ELF-1 (cell line): ENCODE results near the gene TCF4.

Experiments used
- DNase-seq: peaks from one replicate; pipeline ENCODE4 v3.0.0-alpha.2; 2016; ENCODE audit warnings: low read depth, low spot score

Gene TCF4

DNA sequence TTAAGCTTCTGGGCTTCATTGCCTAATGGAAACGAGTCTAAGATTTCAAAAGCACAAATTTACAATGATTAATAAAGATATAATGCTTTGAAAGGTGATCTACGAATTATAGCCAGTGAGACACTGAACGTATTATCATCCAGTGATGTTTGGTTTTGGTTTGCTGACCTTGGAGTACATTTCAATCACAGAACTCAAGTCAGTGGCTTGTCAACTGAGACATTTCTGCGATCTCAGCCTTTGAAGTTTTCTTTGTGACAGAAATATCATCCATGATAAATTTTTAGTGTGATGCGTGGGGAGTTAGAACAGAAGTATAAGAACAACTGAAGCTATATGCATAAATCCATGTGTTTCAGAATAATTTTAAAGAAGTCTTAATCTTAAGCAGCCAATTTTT lies 263.8 kb downstream of the TCF4 start:
- no peak for DNase-seq

DNA sequence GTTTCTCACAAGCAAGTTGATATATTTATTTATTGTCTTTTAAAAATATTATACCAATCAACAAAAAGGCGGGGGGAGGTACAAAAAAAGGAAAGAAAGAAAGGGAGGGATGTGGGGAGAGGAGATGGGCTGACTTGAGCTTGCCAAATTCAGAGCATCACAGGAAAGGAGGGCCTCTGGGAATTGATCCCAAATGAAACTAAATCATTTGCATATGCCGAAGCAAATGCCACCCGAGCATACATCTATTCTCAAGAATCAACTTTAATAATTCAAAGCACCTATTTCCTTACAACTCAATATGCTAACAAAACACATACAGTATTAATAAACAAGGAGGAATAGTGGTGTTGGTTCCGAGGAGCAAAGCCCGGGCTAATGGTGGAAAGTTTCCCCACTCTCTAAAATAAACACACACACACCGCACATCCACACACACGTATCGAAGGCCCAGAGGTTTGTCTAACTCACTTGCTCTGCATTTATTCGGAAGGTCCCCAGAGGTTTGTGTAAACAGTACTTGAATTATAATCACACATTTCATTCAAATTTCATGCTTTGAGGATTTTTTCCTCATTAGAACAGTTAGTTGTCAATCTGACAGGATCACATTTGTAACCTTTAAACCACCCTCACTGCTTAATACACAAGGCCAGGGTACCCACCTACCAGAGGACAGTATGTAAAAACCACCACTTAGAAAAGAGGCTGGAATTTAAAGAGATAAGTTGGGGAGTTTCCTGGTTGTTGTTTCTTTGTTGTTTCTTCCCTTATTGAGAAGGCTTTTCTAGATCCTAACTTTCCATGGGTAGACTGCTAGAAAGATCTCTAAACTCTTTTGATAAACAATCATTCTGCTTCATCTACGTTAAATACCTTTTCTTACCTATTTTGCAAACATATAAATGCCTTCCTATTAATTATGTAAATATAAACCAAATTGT lies 264.7 kb downstream of the TCF4 start:
- DNase-seq: no peak

DNA sequence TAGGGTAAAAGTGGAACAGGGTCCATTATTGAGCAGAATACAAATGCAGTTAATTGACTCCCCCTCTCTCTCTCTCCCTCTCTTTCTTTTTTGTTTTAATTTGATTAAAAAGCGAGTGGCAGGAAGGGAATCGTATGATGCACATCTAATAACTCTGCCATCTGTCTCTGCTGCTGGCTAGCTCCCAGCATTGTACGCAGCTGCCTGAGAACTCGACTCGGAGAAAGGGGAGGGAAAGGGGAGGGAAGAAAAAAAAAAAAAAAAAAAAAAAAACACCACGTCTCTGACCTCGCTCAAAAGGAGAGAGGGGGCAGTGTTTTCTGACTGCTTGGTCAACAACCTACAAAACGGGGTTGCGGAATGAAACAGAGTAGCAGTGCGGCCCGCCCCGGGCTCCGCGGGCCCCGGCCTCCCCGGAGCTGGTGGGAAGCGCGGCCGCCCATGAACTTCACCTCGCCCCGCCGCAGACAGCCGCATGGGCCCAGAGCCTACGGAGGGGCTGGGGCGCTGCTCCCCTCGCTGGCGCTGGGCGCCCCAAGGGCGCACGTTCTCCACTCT lies 265.7 kb downstream of the TCF4 start:
- DNase-seq: peak; percentile 90

DNA sequence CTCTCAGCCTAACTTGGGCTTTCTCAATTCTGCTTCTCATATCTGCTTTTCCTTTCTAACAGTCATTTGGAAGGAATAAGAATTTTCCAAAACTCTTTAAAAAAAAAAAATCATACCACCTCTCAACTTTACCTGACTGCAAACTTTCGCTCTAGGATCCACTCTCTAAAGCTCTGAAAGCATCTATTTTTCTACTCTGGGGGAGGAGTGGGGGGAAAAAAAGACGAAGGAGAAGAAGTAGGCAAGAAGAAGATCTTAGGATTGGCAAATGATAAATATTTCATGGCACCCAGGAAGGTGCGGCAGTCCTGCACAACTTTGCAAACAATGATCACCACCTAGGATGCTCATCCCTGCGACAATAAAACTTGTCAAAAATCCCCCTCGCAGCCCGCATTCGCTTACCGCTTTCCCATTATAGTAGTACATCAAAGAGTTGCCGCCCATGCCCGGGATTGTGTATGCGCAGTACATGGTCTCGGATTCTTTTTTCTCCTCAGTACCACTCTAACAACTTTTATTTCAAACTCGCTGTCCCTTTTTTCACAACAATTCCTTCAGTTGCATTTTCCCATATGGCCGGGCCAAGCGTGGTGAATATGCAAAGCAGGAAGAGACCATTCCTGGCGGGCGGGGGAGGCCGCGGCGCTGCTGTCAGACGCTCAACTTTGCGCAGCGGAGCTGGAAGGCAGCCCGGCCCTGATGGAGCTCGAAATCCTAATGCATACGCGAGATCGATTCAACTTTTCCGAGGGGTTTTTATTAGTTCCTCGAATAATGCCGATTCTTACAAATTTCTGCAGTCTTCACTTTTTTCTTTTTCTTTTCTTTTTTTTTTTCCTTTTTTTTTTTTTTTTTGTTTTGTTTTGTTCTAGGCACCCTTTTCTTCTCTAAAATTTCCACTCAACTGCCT lies 266.5 kb downstream of the TCF4 start:
- DNase-seq: peak; percentile 86

DNA sequence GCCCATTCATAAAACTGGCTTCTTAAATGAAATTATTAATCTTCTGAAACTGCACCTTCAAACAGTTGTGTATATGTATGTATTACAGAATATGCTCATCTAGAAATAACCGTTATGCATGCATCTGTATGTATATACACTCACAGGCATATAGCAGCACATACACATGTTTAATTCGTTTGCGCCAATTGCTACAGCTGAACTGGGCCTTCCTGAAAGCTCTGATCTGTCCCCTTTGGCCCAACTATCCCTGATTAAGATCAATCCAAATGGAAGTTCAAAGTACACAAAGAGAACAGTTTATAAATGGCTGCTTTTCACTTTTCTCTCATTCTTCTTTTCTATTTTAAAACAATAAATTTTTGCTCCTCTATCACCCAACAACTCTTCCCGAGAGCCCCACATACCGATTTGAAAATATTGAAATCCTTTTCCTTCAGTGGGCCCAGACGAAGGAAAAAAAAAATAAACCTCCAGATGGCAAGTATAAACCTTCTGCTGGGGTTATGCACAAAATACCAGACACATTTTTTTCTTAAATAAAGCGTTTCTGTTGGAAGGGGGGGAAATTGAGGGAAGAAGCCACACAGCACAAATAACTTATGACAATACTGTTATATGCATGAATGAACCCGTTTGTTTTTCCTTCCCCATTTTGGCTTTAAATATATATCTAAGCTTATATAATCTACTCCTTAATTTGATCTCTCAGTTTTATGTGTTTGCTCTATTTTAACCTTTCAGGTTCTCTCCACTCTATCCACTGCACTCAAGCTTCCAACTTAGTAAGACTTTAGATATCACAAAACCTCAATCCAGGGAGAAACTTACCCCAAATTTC lies 267.3 kb downstream of the TCF4 start:
- no peak for DNase-seq

DNA sequence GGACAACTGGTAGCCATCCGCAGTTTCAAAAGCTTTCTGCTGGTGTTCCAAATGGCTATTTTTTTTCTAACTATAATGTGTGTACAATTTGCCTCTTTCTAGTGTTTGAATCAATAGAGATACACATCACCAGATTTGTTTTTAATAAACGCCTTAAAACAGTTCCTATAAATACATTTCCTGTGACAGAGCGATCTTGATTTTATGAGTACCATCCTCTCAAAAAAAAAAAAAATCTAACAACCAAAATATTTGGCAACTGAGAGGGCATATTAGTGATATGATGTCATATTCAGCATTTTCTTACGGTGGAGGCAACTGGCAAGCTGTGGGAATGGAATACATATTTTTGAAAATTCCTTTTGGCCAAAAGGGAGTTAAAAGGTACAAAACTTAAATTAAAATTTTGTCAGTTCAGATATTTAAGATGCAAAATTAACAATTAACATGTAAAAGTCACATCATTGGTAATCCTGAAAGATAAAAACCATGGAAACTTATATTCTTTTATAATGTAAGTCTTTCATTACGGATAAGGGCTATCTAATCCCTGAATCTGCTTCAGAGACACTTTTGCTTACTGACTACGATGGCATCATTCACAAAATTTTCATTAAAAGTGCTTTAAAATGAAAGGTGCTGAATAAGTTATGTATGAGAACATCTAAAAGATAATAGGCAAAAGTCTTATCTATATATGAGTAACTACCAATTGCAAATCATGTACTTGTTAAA lies 268.4 kb downstream of the TCF4 start:
- DNase-seq: no peak

DNA sequence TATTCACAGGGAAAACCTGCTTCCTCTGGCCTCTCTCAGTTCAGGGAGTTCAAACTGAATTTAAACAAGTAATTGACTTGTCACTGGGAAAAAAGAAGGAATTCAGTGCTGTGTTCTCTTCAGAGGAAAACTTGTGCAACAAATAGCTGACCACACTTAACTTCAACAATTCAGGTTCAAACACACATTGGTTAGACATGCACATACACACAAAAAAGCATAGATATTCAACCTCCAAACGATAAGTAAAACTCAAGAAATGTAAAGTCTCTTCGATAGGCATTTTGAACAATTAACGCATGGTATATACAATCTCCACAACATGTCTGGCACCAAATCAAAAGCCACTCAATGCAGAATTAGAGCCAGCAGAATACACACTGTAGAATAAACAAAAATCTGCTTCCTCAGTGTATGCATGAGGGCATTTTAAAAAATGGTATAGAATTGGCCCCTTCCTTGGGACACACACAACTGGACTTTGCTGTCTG lies 269.0 kb downstream of the TCF4 start:
- no peak for DNase-seq

DNA sequence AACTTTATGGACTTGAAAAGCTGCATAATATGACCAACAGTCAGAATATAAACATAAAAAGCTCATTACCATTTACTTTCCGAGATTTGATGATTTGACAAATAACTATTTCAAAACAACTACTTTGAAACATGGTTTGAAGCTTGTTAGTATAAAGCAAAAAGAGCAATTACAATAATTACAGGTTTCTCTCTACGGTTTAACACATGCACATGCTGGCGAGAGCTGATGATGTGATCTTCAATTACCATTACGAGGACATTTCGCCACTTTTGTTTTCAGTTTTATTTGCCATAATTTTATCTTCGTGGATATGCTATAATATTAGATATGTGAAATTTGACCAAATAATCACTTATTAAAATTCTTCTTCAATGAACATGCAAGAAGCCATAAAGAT lies 270.1 kb downstream of the TCF4 start:
- DNase-seq: no peak

DNA sequence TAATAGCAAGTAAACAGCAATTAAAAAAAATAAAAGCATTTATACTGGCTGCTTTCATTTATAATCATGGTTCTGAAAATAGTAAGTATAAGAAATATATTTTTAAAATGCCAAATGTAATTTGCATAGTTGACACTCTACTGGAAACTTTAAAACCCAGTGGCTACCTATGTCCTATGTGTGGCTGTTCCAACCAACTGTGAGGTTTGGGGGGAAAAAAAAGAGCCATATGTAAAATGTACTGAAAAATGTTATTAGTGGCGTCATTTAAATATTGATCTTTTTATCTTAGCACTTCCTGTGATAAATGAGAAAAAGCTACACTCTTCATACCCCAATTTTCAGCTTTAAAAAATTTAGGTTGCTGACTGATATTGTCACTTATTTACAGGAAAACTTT lies 270.7 kb downstream of the TCF4 start:
- no peak for DNase-seq

DNA sequence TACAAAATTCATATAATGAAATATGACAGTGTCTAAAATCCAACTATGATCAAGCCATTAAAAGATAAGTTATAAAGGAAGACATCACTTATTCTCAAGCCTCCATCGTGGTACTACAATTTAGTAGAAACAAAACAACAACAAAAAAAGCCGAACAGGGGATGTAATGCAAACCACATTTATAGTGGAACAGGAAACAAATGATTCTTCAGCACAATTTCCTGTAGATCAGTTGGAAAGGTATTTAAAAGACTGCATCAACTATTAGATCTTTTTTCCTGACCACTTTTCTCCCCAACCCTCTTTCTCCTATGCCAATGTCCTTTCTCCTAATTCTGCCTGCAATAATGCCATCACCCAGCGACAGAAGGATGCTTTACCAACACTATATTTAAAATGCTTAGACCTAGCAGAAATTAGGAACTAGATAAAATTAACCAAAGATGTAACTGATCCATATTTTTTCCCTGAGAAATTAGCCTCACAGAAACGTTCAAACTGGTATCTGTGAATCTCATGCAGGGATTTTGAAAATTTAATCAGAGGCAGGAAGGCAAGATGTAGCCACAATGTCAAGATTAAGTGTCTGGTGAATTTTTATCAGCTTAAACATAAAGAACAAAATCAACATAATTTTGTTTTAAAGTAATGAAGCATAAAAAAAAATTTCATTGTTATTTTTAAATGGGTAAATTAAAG lies 271.4 kb downstream of the TCF4 start:
- DNase-seq: no peak

DNA sequence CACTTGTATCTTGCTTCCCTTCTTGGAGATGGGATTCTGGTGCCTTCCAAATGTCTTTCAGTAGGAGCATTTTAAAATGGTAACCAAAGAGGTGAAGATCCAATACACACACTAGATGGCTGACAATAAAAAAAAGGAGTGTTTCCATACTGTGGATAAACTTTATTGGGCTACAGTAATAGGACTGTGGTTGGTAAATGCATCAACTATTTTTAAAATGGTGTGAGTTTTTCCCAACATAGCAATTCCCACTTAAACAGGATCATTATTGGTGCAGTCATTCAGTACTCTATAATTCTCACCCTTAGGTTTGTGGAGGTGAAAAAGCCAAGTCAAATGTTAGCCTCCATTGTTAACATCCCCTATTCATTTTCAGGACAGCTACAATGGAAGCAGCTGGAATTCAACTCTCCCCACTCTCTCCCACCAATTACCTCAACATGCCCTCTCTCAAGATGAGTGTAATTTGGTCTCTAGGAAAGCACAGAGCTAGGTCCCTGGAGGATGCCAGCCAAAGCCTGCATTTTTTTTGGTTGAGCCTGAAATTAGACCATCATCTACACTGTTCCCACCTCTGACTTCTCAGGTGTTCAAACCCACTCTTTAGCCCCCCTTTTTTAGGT lies 273.3 kb downstream of the TCF4 start:
- DNase-seq: no peak

DNA sequence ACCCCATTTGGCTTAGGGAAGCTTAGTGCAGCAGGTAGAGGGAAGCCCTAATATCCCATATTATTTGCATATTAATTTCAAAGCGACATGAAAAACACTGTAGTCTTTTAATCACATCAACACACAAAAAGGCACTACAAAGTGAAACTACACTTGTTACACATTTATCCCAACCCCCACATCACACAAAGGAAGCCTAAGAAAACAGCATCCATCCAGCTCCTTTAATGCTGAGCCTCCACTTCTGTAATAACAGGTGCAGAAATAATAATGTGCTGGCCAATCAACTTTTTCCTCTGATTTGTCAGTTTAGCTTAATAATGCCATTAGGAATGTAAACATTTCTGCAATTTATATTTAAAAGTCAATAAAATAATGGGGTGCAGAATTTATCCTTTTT lies 274.0 kb downstream of the TCF4 start:
- DNase-seq: no peak

DNA sequence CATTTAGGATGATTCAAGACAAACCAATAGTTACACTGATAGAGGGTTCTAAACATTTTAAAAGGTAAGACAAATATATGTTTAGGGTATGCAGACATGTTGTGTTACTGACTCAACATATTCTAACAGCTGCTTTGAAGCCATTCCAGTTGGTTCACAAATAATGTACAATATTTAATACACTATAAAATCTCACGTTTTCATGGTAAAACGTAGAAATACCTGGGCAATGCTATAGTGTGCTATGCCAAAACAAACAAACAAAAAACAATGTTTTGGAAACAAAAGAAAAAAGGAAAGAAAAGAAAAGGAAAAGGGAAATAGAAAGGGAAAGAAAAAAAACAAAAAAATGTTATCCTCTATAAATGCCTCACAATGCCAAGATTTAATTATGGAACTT lies 277.1 kb downstream of the TCF4 start:
- no peak for DNase-seq

DNA sequence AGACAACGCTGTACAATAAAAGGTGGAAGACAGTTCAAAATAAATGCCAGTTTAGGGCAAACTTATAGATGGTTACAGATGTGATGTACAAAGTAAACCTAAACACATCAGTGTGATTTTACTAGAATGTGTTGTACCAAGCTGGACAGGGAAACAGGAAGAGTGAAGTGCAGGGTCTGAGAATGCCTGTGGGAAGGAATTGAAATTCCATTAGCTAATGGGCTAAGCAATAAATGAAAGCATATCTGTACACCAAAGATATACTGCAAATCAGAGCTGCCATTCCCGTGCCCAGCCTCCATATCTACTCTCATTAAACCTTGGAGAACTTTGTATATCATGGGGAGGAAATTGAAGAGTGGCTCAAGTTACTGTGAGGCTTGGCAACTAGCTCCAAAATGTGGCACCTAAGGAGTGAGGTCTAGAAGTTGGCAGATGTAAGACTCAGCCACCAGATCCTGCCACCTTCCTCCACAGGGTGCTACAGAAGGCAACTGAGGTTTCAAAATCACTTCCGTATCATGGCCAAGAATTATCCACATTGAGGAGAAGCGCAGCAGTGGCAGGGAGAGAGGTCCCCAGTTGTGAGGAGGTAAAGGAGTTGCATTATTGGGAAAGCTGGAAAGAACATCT lies 277.8 kb downstream of the TCF4 start:
- no peak for DNase-seq

DNA sequence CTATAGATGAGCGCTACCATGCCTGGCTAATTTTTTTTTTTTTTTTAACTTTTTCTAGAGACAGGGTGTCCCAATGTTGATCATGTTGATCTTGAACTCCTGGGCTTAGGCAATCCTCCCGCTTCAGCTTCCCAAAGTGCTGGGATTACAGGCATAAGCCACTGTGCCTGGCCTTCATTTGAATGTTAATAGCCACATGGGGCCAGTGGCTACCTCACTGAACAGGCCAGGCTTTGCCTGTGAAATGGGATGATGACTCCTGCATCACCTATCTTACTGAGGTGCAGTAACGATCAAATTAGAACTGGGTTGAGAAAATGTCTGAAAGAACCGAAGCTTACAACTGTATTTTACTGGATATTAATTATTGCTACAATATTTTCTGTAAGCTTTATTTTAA lies 278.7 kb downstream of the TCF4 start:
- DNase-seq: no peak

DNA sequence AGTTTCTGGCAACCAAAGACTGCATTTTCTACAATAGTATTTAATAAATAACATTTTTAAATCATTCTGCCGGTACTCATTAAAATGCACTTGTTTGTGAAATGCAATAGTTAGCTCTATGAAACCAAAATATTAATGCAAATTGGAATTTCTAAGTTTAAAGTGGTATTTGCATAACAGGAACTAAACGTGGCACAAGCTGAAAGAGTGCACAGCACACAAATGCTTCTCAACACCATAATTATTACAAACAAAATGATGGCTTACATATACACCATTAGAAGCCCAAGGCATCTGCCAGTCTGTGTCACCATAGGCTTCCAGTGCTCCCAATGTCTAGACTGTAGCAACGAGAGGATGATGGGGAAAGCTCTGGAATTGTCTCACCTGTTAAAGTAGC lies 280.5 kb downstream of the TCF4 start:
- no peak for DNase-seq

DNA sequence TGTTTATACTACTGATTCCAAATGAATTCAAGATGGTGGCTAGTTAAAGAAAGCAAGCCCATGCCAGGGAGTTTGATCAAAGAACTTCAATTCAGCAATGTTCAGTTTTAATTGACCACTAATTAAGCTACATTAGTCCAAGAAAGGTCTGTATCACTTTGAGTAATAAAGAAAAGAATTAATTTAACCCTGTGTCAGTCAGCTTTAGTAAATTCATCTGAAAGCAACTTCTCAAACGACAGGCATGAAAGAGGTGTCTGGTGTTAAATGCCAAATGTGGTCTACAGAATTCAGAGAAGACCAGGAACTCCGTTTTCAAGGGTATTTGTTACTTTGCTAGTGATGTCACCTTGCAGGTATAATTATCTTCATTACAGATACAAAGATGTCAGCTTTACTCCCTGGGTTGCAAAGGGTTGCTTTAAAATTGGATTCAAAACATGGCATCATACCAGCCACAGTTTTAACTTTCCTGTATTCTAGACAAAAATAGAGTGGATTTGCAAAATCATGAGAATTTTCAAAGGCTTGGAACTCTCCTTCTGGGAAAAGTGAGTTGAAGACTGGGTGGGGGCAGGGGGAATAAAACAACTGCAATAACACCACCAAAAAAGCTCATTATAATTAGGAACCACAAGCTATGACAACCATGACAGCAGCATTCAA lies 281.5 kb downstream of the TCF4 start:
- no peak for DNase-seq

DNA sequence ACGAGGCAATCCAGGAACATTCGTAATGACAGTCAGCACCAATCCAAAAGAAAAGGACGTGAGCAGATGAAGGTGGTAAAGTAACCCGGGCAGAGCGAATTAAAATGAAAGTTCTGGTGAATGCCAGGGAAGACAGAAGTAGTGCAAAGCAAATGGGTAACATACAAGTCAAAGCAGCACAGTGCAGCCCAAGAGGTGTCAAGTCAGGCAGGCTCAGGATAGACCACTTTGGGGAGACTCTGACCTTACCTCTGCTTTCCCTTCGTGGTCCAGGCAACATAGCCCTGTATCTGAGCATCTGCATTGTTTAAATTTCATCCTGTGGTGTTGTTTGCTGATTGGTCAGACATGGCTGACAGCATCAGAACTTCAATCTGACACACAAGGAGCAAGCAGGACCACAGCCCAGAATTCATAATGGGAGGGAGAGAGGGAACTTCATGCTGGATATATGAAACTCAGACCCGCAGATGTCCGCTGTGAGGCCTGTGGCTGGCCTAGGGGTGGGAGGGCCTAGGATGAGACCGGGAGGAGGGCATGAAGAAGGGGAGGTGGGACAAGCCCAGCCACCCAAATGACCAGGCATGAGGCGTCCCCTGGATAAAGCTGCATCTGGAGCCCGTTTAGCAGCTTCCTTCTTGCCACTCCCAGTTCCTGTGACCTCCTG lies 285.7 kb downstream of the TCF4 start:
- no peak for DNase-seq
